GM12874 (cell line): ENCODE results near the gene L2HGDH.

Experiments
- TF ChIP-seq, protein P1 (sequence below): IDR thresholded peaks from 2 replicates; pipeline ENCODE4 v1.5.1; 2011; ENCODE audit warnings: low read depth, mild to moderate bottlenecking, control low read depth, low read length, moderate library complexity; ENCODE audit not compliant: insufficient read depth

The L2HGDH gene

GRCh38 chr14:50210074-50210473 is 102.0 kb downstream of the L2HGDH start:
- TF ChIP-seq, protein P1, sequence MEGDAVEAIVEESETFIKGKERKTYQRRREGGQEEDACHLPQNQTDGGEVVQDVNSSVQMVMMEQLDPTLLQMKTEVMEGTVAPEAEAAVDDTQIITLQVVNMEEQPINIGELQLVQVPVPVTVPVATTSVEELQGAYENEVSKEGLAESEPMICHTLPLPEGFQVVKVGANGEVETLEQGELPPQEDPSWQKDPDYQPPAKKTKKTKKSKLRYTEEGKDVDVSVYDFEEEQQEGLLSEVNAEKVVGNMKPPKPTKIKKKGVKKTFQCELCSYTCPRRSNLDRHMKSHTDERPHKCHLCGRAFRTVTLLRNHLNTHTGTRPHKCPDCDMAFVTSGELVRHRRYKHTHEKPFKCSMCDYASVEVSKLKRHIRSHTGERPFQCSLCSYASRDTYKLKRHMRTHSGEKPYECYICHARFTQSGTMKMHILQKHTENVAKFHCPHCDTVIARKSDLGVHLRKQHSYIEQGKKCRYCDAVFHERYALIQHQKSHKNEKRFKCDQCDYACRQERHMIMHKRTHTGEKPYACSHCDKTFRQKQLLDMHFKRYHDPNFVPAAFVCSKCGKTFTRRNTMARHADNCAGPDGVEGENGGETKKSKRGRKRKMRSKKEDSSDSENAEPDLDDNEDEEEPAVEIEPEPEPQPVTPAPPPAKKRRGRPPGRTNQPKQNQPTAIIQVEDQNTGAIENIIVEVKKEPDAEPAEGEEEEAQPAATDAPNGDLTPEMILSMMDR: no peak

GRCh38 chr14:50198499-50198898 is 113.5 kb downstream of the L2HGDH start:
- TF ChIP-seq, protein P1: no peak

DNA sequence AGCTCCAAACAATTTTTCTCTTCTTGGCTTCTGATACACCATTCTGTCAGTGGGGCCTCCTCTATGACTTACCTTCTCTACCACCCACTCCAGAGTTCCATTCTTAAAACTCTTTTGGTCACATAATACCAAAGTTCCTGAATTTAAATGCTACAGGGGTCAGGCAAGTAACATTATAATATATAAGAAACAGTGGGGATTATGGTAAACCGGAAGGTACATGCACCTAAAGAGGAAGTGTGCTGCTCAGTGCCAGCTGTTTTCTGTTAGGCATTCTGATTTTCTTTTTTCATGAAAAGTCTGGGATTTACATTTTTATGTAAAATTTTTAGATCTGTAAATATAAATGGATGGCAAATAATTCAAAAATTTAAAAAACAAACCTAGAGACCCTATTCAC is 120.5 kb downstream of the L2HGDH start:
- TF ChIP-seq, protein P1: no peak
